ENCODE data around the gene NPAS3. TPM values are rescaled to one million over a fixed set of nuclear protein-coding genes. Genes with fewer than 3 reads are reported as not detected.

Gene NPAS3
- total and polyA plus RNA-seq, 11 donors: 0.15 to 3.4 (median 0.92) TPM

GRCh38 chr14:33676135-33676566 is 737.5 kb downstream of the NPAS3 start:
- TF ChIP-seq POLR2A (IDR thresholded peaks at IDR 0.05) (no peak), CTCF (IDR thresholded peaks at IDR 0.05) (peak in 11 of 12 donors; percentile 23 to 53 (median 37))
- H3K27me3 ChIP-seq: peaks cover 0 to 4% (median 0%) of the 10 kb centered on the region in 9 donors
- H3K4me3 ChIP-seq: peak overlapping the region in 8 of 12 donors; percentile 27 to 46 (median 36)
- H3K36me3 ChIP-seq: no peaks in the 10 kb centered on the region
- ATAC-seq (peak in 3 of 4 donors; percentile 73 to 90 (median 81)), DNase-seq (peak; percentile 19 to 54 (median 36))
- intact Hi-C loops (cut with DNase I): loop anchor here in 6 of 10 donors (2.0 to 10.0 kb wide), 3 partner anchors 116 to 119 kb away; no protein-coding TSS in a partner anchor
- peak overlapping the region in 1 of 12 donors; percentile 21 for H3K27ac ChIP-seq
- 18 to 28% (median 22%) methylated on average over 7 of the region's 7 CpGs for WGBS, 4 donors
- peaks cover 0 to 4% (median 0%) of the 10 kb centered on the region in 12 donors for H3K4me1 ChIP-seq
- no peaks in the 10 kb centered on the region for H3K9me3 ChIP-seq

GRCh38 chr14:33676891-33677290 is 738.2 kb downstream of the NPAS3 start:
- H3K9me3 ChIP-seq: no peaks in the 10 kb centered on the region
- H3K4me1 ChIP-seq: peaks cover 0 to 4% (median 0%) of the 10 kb centered on the region in 12 donors
- peaks cover 0 to 4% (median 0%) of the 10 kb centered on the region in 9 donors for H3K27me3 ChIP-seq
- no peak overlapping the region for H3K4me3 ChIP-seq
- TF ChIP-seq POLR2A (IDR thresholded peaks at IDR 0.05) (no peak), CTCF (IDR thresholded peaks at IDR 0.05) (no peak)
- ATAC-seq (no peak), DNase-seq (no peak)
- H3K27ac ChIP-seq: no peak overlapping the region
- intact Hi-C loops (cut with DNase I): loop anchor here in 6 of 10 donors (2.0 to 10.0 kb wide), 3 partner anchors 115 to 118 kb away; no protein-coding TSS in a partner anchor
- no peaks in the 10 kb centered on the region for H3K36me3 ChIP-seq
- WGBS, 4 donors: 94 to 96% (median 95%) methylated on average over 5 of the region's 5 CpGs

- H3K27me3 ChIP-seq: peaks cover 0 to 4% (median 0%) of the 10 kb centered on the region in 9 donors
- TF ChIP-seq CTCF (IDR thresholded peaks at IDR 0.05) (no peak), POLR2A (IDR thresholded peaks at IDR 0.05) (no peak)
- no peaks in the 10 kb centered on the region for H3K9me3 ChIP-seq
- no peak overlapping the region for H3K27ac ChIP-seq
- H3K36me3 ChIP-seq: no peaks in the 10 kb centered on the region
- peaks cover 0 to 11% (median 6%) of the 10 kb centered on the region in 12 donors for H3K4me1 ChIP-seq
- 89 to 95% (median 91%) methylated on average over 5 of the region's 5 CpGs for WGBS, 4 donors
- intact Hi-C loops (cut with DNase I): loop anchor here in 4 of 10 donors (5.0 to 10.0 kb wide), 2 partner anchors 114 to 117 kb away; no protein-coding TSS in a partner anchor
- no peak overlapping the region for H3K4me3 ChIP-seq
- DNase-seq (no peak), ATAC-seq (no peak)
These were observed 739.3 kb downstream of the NPAS3 start for GRCh38 chr14:33678005-33678404.

- Histone ChIP-seq H3K27ac (no peak overlapping the region), H3K27me3 (peaks cover 0 to 4% (median 0%) of the 10 kb centered on the region in 9 donors), H3K9me3 (no peaks in the 10 kb centered on the region), H3K4me1 (peaks cover 0 to 11% (median 6%) of the 10 kb centered on the region in 12 donors), H3K36me3 (no peaks in the 10 kb centered on the region), H3K4me3 (no peak overlapping the region)
- ATAC-seq (no peak), DNase-seq (no peak)
- intact Hi-C loops (cut with DNase I): loop anchor here in 4 of 10 donors (5.0 to 10.0 kb wide), 2 partner anchors 113 to 116 kb away; no protein-coding TSS in a partner anchor
- no peak for TF ChIP-seq POLR2A (IDR thresholded peaks at IDR 0.05)
- TF ChIP-seq CTCF (IDR thresholded peaks at IDR 0.05): no peak
- 87 to 93% (median 89%) methylated on average over 2 of the region's 2 CpGs for WGBS, 4 donors
These were observed 740.3 kb downstream of the NPAS3 start for GRCh38 chr14:33679025-33679424.
